Measurements from ENCODE around the gene KLHL8.

- no peak for TF ChIP-seq CTCF (IDR thresholded peaks at IDR 0.05)
- no peak for TF ChIP-seq EZH2 (IDR thresholded peaks at IDR 0.05; ENCODE audit: borderline replicate concordance, insufficient read depth, low read depth, low read length, poor library complexity, severe bottlenecking)
These were observed 40.7 kb downstream of the KLHL8 start for GRCh38 chr4:87179751-87180150.

Data from B cell (primary cell).